Activated T-cell treated with anti-CD3 and anti-CD28 coated beads for 4 hours (primary cell): Measurements from ENCODE around the gene RALGAPA2.
"Not testable (repeated sequence)": the region's sequence is repeated elsewhere in the genome, so short reads cannot be mapped to it uniquely, and the experiment has no call there.

ENCODE experiments used
- DNase-seq: peaks from one replicate; pipeline ENCODE4 v3.0.0-alpha.2; 2020

Gene RALGAPA2

GRCh38 chr20:20566516-20566915, 145.9 kb downstream of the RALGAPA2 start:
- DNase-seq: no peak

- no peak for DNase-seq
These were observed 148.2 kb downstream of the RALGAPA2 start for GRCh38 chr20:20564279-20564678.

GRCh38 chr20:20562507-20562906, 149.9 kb downstream of the RALGAPA2 start:
- no peak for DNase-seq

- no peak for DNase-seq
These were observed 150.6 kb downstream of the RALGAPA2 start for GRCh38 chr20:20561841-20562240.

- no peak for DNase-seq
These were observed 151.3 kb downstream of the RALGAPA2 start for GRCh38 chr20:20561172-20561571.

- DNase-seq: no peak
These were observed 155.0 kb downstream of the RALGAPA2 start for GRCh38 chr20:20557406-20557805.

GRCh38 chr20:20555838-20556237, 156.6 kb downstream of the RALGAPA2 start:
- no peak for DNase-seq

- no peak for DNase-seq
These were observed 157.5 kb downstream of the RALGAPA2 start for GRCh38 chr20:20554951-20555350.

- DNase-seq: no peak
These were observed 158.9 kb downstream of the RALGAPA2 start for GRCh38 chr20:20553541-20553940.

GRCh38 chr20:20552076-20552475, 160.4 kb downstream of the RALGAPA2 start:
- DNase-seq: no peak

- no peak for DNase-seq
These were observed 161.0 kb downstream of the RALGAPA2 start for GRCh38 chr20:20551409-20551808.

GRCh38 chr20:20549704-20550103, 162.7 kb downstream of the RALGAPA2 start:
- no peak for DNase-seq

- DNase-seq: no peak
These were observed 163.2 kb downstream of the RALGAPA2 start for GRCh38 chr20:20549267-20549612.

- no peak for DNase-seq
These were observed 163.7 kb downstream of the RALGAPA2 start for GRCh38 chr20:20548527-20549266.

- DNase-seq: no peak
These were observed 164.6 kb downstream of the RALGAPA2 start for GRCh38 chr20:20547876-20548266.

- DNase-seq: no peak
These were observed 165.1 kb downstream of the RALGAPA2 start for GRCh38 chr20:20547221-20547875.

GRCh38 chr20:20546402-20546801, 166.0 kb downstream of the RALGAPA2 start:
- no peak for DNase-seq

GRCh38 chr20:20543348-20543747, 169.1 kb downstream of the RALGAPA2 start:
- DNase-seq: not testable (repeated sequence)

GRCh38 chr20:20536240-20536933, 176.1 kb downstream of the RALGAPA2 start:
- no peak for DNase-seq

GRCh38 chr20:20535051-20535450, 177.4 kb downstream of the RALGAPA2 start:
- DNase-seq: no peak

GRCh38 chr20:20531283-20531682, 181.2 kb downstream of the RALGAPA2 start:
- DNase-seq: no peak

GRCh38 chr20:20530428-20531151, 181.9 kb downstream of the RALGAPA2 start:
- no peak for DNase-seq

GRCh38 chr20:20529597-20529996, 182.8 kb downstream of the RALGAPA2 start:
- no peak for DNase-seq
